ENCODE measurements around the gene RHBDL1.
A peak's percentile ranks its signal among the peaks of the same experiment; 100 is the strongest.

Gene RHBDL1

DNA sequence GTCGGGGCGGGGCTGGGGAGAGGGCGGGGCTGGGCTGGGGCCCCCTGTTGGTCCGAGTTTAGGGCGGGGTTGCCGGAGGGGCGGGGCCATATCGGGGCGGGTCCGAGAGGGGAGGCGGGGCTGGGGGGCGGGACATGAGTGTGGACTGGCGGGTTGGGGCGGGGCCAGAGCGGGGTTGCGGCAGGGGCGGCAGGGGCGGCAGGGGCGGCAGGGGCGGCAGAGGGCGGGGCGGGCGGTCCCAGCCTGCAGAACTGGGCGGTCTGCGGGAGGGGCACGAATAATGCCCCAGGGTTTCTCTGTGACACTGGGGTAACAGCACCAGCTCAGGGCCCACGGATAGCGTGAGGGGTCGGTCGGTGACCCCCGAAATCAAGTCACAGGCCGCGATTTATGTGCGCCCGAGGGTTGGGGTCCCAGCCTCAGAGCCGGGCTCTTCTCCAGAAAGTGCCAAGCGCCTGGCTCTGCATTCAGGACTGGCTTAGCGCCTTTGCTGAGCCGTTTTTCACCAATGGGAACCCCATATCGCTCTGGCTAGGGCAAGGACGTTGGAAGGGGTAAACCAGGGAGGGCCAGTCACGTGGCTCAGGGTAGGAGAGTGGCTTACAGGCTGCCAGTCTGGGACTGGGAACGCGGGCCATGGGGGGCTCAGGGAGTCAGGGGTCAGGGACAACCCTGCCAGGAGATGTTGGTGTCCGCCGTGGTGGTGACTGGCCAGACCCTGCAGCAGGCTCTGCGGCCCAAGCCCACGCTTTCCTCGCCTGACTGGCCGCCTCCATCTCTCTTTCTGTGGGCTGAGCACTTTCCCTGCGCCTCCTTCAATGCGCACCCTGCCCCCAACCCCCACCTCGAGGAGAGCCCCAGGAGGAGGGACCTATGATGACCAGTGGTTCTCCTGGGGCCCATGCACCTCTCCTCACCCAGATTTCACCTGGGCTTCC is 38.1 kb upstream of the RHBDL1 start:
- Histone ChIP-seq H3K36me3 (ENCODE audit: control insufficient read depth in 5 of 5, insufficient read depth in 5 of 5, low read length in 5 of 5) (peaks cover 0 to 18% (median 11%) of the 10 kb centered on the region in 5 donors), H3K9ac (ENCODE audit: low read length in 5 of 5) (peak overlapping the region in 3 of 5 donors; percentile 37 to 94 (median 88)), H3K27me3 (ENCODE audit: control insufficient read depth in 5 of 5, insufficient read depth in 4 of 5, low read length in 5 of 5) (peaks cover 0 to 2% (median 0%) of the 10 kb centered on the region in 5 donors), H3K4me1 (ENCODE audit: control insufficient read depth in 5 of 5, insufficient read depth in 5 of 5, low read length in 5 of 5) (peaks cover 1 to 42% (median 31%) of the 10 kb centered on the region in 5 donors), H3K27ac (ENCODE audit: low read depth, low read length) (peak overlapping the region; percentile 93), H3K4me3 (ENCODE audit: low read depth in 1 of 5, low read length in 5 of 5) (peak overlapping the region; percentile 46 to 92 (median 86)), H3K9me3 (ENCODE audit: control insufficient read depth in 5 of 5, low read length in 5 of 5) (no peaks in the 10 kb centered on the region)

DNA sequence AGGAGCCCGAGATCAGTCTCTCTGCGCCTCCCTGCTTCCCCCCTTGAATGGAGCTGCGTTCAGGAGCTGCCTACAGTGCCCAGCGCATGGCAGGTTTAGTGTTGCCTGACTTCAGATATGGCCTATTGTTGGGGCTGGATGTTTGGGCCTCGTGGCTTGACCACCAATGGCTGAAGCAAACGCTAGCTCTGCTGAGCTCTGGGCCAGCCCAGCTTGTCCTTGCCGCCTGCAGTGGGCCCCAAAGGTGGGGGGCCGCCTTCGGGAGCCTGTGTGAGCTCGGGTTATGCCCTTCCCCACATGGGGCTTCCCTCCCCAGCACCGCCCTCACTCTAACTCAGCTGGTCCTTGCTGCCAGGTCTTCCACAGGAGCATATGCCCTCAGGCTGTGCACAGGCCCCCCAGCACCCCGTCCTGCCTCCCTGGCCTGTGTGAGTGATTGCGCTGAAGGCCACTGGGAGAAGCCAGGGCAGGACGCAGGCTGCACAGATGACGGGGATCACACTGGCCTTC is 37.4 kb upstream of the RHBDL1 start:
- H3K4me3 ChIP-seq (ENCODE audit: low read depth in 1 of 5, low read length in 5 of 5), result no peak overlapping the region
- H3K9me3 ChIP-seq (ENCODE audit: control insufficient read depth in 5 of 5, low read length in 5 of 5), result no peaks in the 10 kb centered on the region
- no peak overlapping the region for H3K27ac ChIP-seq (ENCODE audit: low read depth, low read length)
- peaks cover 1 to 49% (median 39%) of the 10 kb centered on the region in 5 donors for H3K4me1 ChIP-seq (ENCODE audit: control insufficient read depth in 5 of 5, insufficient read depth in 5 of 5, low read length in 5 of 5)
- H3K36me3 ChIP-seq (ENCODE audit: control insufficient read depth in 5 of 5, insufficient read depth in 5 of 5, low read length in 5 of 5), result peaks cover 0 to 13% (median 9%) of the 10 kb centered on the region in 5 donors
- H3K27me3 ChIP-seq (ENCODE audit: control insufficient read depth in 5 of 5, insufficient read depth in 4 of 5, low read length in 5 of 5), result no peaks in the 10 kb centered on the region
- no peak overlapping the region for H3K9ac ChIP-seq (ENCODE audit: low read length in 5 of 5)

DNA sequence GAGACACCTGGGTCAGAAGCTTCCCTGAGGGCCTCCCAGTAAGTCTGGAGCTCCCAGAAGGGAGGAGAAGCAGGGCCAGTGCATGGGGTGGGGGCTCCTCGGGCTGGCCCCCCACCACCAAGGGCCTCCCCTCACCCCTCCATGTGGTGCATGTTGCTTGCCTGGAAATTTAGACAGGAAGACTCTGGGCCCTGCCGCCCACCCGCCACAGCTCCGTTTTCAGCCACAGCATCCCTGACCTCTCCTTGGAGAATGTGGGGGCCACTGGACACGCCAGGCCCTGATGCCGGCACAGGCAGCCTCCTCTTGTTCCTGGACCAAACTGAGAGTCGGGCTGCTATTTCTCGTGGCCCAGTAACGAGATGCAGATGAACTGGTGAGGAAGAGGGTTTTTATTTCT is 36.6 kb upstream of the RHBDL1 start:
- no peak overlapping the region for H3K4me3 ChIP-seq (ENCODE audit: low read depth in 1 of 5, low read length in 5 of 5)
- H3K27me3 ChIP-seq (ENCODE audit: control insufficient read depth in 5 of 5, insufficient read depth in 4 of 5, low read length in 5 of 5), result no peaks in the 10 kb centered on the region
- H3K9me3 ChIP-seq (ENCODE audit: control insufficient read depth in 5 of 5, low read length in 5 of 5), result no peaks in the 10 kb centered on the region
- peaks cover 1 to 53% (median 45%) of the 10 kb centered on the region in 5 donors for H3K4me1 ChIP-seq (ENCODE audit: control insufficient read depth in 5 of 5, insufficient read depth in 5 of 5, low read length in 5 of 5)
- peaks cover 0 to 6% (median 2%) of the 10 kb centered on the region in 5 donors for H3K36me3 ChIP-seq (ENCODE audit: control insufficient read depth in 5 of 5, insufficient read depth in 5 of 5, low read length in 5 of 5)
- no peak overlapping the region for H3K9ac ChIP-seq (ENCODE audit: low read length in 5 of 5)
- no peak overlapping the region for H3K27ac ChIP-seq (ENCODE audit: low read depth, low read length)

DNA sequence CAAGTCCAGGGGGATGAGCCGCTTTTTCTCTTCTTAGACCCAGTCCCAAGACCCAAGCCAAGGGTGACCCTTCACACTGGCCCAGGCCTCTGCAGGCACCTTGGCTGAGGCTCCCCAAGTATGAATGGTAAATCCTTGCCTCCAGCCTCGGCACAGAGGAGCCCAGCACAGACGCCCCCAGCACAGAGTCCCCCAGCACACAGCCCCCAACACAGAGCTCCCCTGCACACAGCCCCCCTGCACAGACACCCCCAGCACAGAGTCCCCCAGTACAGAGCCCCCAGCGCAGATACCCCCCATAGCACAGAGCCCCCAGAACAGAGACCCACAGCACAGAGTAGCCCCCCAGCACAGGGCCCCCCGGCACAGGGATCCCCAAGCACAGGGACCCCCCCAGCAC is 34.9 kb upstream of the RHBDL1 start:
- no peaks in the 10 kb centered on the region for H3K36me3 ChIP-seq (ENCODE audit: control insufficient read depth in 5 of 5, insufficient read depth in 5 of 5, low read length in 5 of 5)
- no peak overlapping the region for H3K27ac ChIP-seq (ENCODE audit: low read depth, low read length)
- H3K27me3 ChIP-seq (ENCODE audit: control insufficient read depth in 5 of 5, insufficient read depth in 4 of 5, low read length in 5 of 5), result no peaks in the 10 kb centered on the region
- no peak overlapping the region for H3K4me3 ChIP-seq (ENCODE audit: low read depth in 1 of 5, low read length in 5 of 5)
- H3K9me3 ChIP-seq (ENCODE audit: control insufficient read depth in 5 of 5, low read length in 5 of 5), result no peaks in the 10 kb centered on the region
- H3K9ac ChIP-seq (ENCODE audit: low read length in 5 of 5), result peak overlapping the region in 1 of 5 donors; percentile 93
- peaks cover 1 to 45% (median 38%) of the 10 kb centered on the region in 5 donors for H3K4me1 ChIP-seq (ENCODE audit: control insufficient read depth in 5 of 5, insufficient read depth in 5 of 5, low read length in 5 of 5)

DNA sequence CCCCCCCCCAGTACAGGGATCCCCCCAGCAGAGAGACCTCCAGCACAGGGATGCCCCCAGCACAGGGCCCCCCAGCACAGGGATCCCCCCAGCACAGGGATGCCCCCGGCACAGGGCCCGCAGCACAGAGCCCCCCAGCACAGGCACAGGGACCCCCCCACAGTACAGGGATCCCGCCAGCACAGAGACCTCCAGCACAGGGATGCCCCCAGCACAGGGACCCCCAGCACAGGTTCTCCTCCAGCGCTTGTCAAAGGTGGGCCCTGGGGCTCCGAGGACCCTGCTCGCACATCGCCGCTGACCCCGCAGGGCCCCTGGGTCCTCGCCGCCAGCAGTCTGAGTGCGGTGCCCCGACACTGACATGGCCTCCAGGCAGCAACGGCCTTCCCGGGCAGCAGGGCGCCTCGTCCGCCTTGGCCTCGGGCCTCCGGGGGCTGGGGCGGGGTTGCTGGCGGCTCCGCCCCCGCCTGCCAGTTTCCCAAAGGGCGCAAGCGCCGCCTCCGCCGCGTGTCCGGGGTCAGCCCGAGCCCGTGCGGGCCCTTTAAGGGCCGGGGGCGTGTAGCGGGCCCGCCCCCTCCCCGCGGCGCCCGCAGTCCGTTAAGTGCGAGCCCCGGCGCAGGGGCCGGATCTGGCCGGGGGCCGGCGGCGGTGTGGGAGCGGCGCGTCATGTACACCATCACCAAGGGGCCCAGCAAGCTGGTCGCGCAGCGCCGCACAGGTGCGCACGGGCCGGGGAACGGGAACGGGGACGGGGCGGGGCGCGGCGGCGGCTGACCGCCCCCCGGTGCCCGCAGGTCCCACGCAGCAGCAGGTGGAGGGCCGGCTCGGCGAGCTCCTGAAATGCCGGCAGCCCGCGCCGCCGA is 33.9 kb upstream of the RHBDL1 start, which contains the start of gene MCRIP2:
Gene MCRIP2 (plus strand): TSS at position 503 of the 863 bp plus-strand sequence. CDS start 164 bp downstream, at position 667.
- peak within 1 kb of the TSS; percentile 30 for H3K27ac ChIP-seq (ENCODE audit: low read depth, low read length)
- no peaks in the 10 kb centered on the region for H3K36me3 ChIP-seq (ENCODE audit: control insufficient read depth in 5 of 5, insufficient read depth in 5 of 5, low read length in 5 of 5)
- no peaks in the 10 kb centered on the region for H3K27me3 ChIP-seq (ENCODE audit: control insufficient read depth in 5 of 5, insufficient read depth in 4 of 5, low read length in 5 of 5)
- no peaks in the 10 kb centered on the region for H3K9me3 ChIP-seq (ENCODE audit: control insufficient read depth in 5 of 5, low read length in 5 of 5)
- H3K4me3 ChIP-seq (ENCODE audit: low read depth in 1 of 5, low read length in 5 of 5), result peak within 1 kb of the TSS in 4 of 5 donors; percentile 61 to 76 (median 68)
- peaks cover 1 to 50% (median 43%) of the 10 kb centered on the region in 5 donors for H3K4me1 ChIP-seq (ENCODE audit: control insufficient read depth in 5 of 5, insufficient read depth in 5 of 5, low read length in 5 of 5)
- peak within 1 kb of the TSS in 4 of 5 donors; percentile 63 to 93 (median 80) for H3K9ac ChIP-seq (ENCODE audit: low read length in 5 of 5)

DNA sequence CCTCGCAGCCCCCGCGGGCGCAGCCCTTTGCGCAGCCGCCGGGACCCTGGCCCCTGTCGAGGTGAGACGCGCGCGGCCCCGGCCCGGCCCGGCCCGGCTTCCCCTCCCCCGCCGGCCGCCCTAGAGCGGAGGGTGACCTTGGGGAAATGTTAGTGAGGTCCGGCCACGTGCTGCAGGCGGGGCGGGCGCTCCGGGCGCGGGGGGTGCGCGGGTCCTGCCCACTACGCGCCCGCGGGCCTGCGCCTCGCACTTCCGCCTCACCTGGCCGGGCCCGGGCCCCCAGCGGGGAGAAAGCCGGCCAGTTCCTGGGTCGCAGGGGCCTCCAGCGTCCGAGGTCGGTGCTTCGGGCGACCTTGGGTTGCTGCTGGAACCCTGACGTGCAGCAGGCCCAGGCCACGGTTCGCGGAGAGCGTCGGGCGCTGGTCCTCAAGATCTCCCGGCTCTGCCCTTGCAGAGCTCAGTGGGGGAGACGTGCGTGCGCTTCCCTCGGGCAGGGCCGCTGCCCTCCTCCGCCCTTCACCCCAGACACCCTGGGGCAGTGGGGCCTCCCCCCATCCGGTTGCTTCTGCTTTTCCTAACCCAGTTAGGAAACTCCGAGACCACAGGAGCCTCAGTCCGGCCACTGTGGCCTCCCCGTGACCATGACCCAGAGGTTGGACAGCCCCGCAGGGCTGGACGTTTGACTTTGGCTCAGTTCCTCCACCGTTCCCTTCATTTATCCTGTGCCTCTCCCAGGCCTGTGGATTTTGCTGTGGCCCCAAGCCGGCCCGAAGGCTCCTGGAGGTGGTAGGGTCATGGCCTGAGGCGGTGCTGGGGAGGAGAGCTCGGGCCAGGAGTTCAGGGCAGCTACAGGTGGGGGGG is 33.1 kb upstream of the RHBDL1 start:
- no peaks in the 10 kb centered on the region for H3K36me3 ChIP-seq (ENCODE audit: control insufficient read depth in 5 of 5, insufficient read depth in 5 of 5, low read length in 5 of 5)
- peak overlapping the region in 4 of 5 donors; percentile 57 to 77 (median 67) for H3K9ac ChIP-seq (ENCODE audit: low read length in 5 of 5)
- peaks cover 0 to 56% (median 49%) of the 10 kb centered on the region in 5 donors for H3K4me1 ChIP-seq (ENCODE audit: control insufficient read depth in 5 of 5, insufficient read depth in 5 of 5, low read length in 5 of 5)

DNA sequence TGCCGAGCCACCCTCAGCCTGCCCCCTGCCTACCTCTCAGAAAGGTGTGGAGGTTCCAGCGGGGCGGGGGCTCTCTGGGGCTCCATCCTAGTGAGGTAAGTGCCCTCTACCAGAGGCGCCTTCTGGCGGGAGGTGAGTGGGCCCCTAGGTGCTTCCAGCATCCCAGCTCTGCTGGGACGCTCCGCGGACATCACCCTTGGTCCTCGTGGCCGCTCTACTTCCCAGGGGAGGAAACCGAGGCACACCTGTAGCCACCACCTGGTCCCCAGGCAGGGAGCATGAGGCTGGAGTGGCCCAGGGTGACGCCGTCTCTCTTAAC is 32.5 kb upstream of the RHBDL1 start:
- Histone ChIP-seq H3K9ac (ENCODE audit: low read length in 5 of 5) (peak overlapping the region in 3 of 5 donors; percentile 57 to 77 (median 71)), H3K4me3 (ENCODE audit: low read depth in 1 of 5, low read length in 5 of 5) (peak overlapping the region in 3 of 5 donors; percentile 48 to 76 (median 73)), H3K27ac (ENCODE audit: low read depth, low read length) (peak overlapping the region; percentile 30), H3K36me3 (ENCODE audit: control insufficient read depth in 5 of 5, insufficient read depth in 5 of 5, low read length in 5 of 5) (no peaks in the 10 kb centered on the region), H3K27me3 (ENCODE audit: control insufficient read depth in 5 of 5, insufficient read depth in 4 of 5, low read length in 5 of 5) (no peaks in the 10 kb centered on the region), H3K9me3 (ENCODE audit: control insufficient read depth in 5 of 5, low read length in 5 of 5) (no peaks in the 10 kb centered on the region), H3K4me1 (ENCODE audit: control insufficient read depth in 5 of 5, insufficient read depth in 5 of 5, low read length in 5 of 5) (peaks cover 0 to 56% (median 51%) of the 10 kb centered on the region in 5 donors)

More for the DNA sequence above, 33.1 kb upstream of the RHBDL1 start:
- Histone ChIP-seq H3K27me3 (ENCODE audit: control insufficient read depth in 5 of 5, insufficient read depth in 4 of 5, low read length in 5 of 5) (no peaks in the 10 kb centered on the region), H3K27ac (ENCODE audit: low read depth, low read length) (peak overlapping the region; percentile 30), H3K4me3 (ENCODE audit: low read depth in 1 of 5, low read length in 5 of 5) (peak overlapping the region in 4 of 5 donors; percentile 61 to 76 (median 68)), H3K9me3 (ENCODE audit: control insufficient read depth in 5 of 5, low read length in 5 of 5) (no peaks in the 10 kb centered on the region)

DNA sequence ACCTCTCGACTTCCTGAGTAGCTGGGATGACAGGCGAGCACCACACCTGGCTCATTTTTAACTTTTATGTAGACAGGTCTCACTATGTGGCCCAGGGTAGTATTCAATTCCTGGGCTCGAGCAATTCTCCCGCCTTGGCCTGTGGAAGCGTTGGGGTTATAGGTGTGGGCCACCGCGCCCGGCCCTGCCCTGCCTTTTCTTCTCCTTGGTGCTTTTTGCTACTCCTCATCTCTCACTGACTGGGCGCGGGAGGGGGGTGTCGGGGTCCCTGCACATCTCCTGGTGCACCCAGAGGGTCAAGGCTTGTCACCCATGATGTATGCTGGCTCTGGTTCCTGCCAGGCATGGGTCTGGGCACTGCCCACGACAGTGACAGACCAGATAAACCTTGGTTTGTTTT is 30.9 kb upstream of the RHBDL1 start:
- no peaks in the 10 kb centered on the region for H3K9me3 ChIP-seq (ENCODE audit: control insufficient read depth in 5 of 5, low read length in 5 of 5)
- H3K4me3 ChIP-seq (ENCODE audit: low read depth in 1 of 5, low read length in 5 of 5), result no peak overlapping the region
- no peaks in the 10 kb centered on the region for H3K27me3 ChIP-seq (ENCODE audit: control insufficient read depth in 5 of 5, insufficient read depth in 4 of 5, low read length in 5 of 5)
- H3K27ac ChIP-seq (ENCODE audit: low read depth, low read length), result no peak overlapping the region
- no peaks in the 10 kb centered on the region for H3K36me3 ChIP-seq (ENCODE audit: control insufficient read depth in 5 of 5, insufficient read depth in 5 of 5, low read length in 5 of 5)
- peaks cover 0 to 67% (median 63%) of the 10 kb centered on the region in 5 donors for H3K4me1 ChIP-seq (ENCODE audit: control insufficient read depth in 5 of 5, insufficient read depth in 5 of 5, low read length in 5 of 5)
- H3K9ac ChIP-seq (ENCODE audit: low read length in 5 of 5), result no peak overlapping the region
